Endothelial cell of umbilical vein (primary cell): ENCODE results near the gene ZNF618.

Experiments used
- EZH2 ChIP-seq: IDR thresholded peaks from 2 replicates; pipeline ENCODE4 v1.6.1; 2012; ENCODE audit warnings: borderline replicate concordance, low read depth, mild to moderate bottlenecking, moderate library complexity, low read length, inconsistent platforms; ENCODE audit not compliant: severe bottlenecking
- JUN ChIP-seq: IDR thresholded peaks from 2 replicates; pipeline ENCODE4 v1.6.1; 2011; ENCODE audit warnings: borderline replicate concordance, low read depth; ENCODE audit not compliant: insufficient read length, insufficient read depth
- MYC ChIP-seq: IDR thresholded peaks from one replicate; pipeline ENCODE4 v1.6.1; 2011; ENCODE audit warnings: mild to moderate bottlenecking, low read depth, low read length
- POLR2A ChIP-seq: IDR thresholded peaks from 2 replicates; pipeline ENCODE4 v1.6.1; 2012; ENCODE audit warnings: low read depth, mild to moderate bottlenecking, control low read depth, low read length
- POLR2AphosphoS5 ChIP-seq: IDR thresholded peaks from 2 replicates; pipeline ENCODE4 v1.6.1; 2012; ENCODE audit warnings: low read depth, mild to moderate bottlenecking, control low read depth, low read length, moderate library complexity; ENCODE audit not compliant: insufficient read depth
- TF ChIP-seq, protein P1 (sequence below), 2 donors: IDR thresholded peaks; 1 replicate in 1 of 2; 2 replicates in 1 of 2; pipeline ENCODE4 v1.5.1; 2011; ENCODE audit warnings: low read length in 2 of 2, mild to moderate bottlenecking in 2 of 2, moderate library complexity in 2 of 2, control low read depth in 1 of 2, inconsistent platforms in 1 of 2, low read depth in 1 of 2; ENCODE audit not compliant: insufficient read depth in 1 of 2; ENCODE audit errors: extremely low read depth in 1 of 2

DNA sequence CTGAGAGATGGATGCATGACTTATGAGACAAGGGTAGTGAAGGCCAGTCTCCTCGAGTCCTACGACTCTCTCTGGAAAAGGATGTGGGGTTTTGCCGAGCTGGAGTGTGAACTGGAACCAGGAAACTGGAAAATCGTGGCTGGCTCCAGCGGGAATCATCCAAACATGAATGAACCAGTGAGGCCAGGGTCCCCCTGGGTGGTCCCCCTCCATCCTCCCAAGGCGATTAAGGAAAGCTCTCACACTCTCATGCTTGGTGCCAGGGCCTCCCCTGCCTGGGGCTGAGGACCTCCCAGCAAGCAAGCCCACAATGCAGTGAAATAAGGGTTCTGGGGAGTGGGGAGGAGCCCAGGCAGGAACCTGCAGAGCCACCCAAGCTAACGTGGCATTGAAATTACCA is 211.6 kb downstream of the ZNF618 start:
- TF ChIP-seq POLR2A (no peak), EZH2 (no peak), POLR2AphosphoS5 (no peak), JUN (no peak), MYC (no peak)
- TF ChIP-seq, protein P1, sequence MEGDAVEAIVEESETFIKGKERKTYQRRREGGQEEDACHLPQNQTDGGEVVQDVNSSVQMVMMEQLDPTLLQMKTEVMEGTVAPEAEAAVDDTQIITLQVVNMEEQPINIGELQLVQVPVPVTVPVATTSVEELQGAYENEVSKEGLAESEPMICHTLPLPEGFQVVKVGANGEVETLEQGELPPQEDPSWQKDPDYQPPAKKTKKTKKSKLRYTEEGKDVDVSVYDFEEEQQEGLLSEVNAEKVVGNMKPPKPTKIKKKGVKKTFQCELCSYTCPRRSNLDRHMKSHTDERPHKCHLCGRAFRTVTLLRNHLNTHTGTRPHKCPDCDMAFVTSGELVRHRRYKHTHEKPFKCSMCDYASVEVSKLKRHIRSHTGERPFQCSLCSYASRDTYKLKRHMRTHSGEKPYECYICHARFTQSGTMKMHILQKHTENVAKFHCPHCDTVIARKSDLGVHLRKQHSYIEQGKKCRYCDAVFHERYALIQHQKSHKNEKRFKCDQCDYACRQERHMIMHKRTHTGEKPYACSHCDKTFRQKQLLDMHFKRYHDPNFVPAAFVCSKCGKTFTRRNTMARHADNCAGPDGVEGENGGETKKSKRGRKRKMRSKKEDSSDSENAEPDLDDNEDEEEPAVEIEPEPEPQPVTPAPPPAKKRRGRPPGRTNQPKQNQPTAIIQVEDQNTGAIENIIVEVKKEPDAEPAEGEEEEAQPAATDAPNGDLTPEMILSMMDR (IDR thresholded peaks at IDR 0.05; ENCODE audit: extremely low read depth in 1 of 2, insufficient read depth in 1 of 2, low read depth in 1 of 2, low read length in 2 of 2) = no peak
